ENCODE results near the gene ZNF528.

The ZNF528 gene

DNA sequence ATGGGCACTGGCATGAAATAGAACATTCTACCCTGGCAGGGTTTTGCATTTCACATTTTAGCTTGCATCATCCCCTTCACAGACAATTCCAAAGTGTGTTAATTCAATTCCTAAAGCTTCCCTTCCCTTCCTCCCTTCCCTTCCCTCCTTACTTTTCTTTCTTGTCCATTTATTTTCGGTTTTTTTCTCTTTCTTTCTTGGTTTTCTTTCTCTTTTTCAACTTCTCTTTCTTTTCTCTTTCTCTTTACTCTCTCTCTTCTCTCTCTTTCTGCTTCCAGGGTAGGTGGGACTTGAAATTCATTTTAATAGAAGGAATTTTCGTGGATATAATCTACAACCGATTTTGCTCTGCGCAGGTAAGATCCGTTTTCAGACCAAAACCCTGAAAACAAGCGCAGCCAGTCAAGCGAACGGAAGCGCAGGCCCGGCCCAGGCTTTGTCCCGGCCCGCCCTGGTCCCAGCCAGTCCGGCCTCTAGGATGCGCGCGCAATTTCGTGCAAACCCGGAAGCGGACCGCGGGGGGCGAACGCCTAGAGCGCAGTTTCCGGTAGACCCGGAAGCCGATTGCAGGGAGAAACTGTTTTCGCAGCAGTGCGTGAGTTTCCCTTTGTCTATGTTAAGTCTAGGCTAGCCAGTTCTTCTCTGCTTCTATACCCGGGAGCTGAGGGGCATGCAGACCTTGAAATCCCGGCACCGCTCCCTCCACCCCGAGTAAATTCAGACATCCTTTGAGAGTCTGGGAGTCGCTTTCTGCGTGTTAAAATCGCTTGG, at the start of gene ZNF528:
ZNF528 (plus strand) TSS at position 540 of the 771 bp plus-strand sequence. CDS start 4,165 bp downstream, outside the sequence.
- FAIRE-seq (peak; percentile 93), DNase-seq (ENCODE audit: insufficient read length, low spot score) (peak; percentile 84)

- no peak for DNase-seq (ENCODE audit: insufficient read length, low spot score)
- no peak for FAIRE-seq
Measured at GRCh38 chr19:52351512-52351911, 46.1 kb upstream of the ZNF528 start.

- DNase-seq (ENCODE audit: insufficient read length, low spot score) (no peak), FAIRE-seq (no peak)
Measured at GRCh38 chr19:52366414-52366824, 31.2 kb upstream of the ZNF528 start.

DNA sequence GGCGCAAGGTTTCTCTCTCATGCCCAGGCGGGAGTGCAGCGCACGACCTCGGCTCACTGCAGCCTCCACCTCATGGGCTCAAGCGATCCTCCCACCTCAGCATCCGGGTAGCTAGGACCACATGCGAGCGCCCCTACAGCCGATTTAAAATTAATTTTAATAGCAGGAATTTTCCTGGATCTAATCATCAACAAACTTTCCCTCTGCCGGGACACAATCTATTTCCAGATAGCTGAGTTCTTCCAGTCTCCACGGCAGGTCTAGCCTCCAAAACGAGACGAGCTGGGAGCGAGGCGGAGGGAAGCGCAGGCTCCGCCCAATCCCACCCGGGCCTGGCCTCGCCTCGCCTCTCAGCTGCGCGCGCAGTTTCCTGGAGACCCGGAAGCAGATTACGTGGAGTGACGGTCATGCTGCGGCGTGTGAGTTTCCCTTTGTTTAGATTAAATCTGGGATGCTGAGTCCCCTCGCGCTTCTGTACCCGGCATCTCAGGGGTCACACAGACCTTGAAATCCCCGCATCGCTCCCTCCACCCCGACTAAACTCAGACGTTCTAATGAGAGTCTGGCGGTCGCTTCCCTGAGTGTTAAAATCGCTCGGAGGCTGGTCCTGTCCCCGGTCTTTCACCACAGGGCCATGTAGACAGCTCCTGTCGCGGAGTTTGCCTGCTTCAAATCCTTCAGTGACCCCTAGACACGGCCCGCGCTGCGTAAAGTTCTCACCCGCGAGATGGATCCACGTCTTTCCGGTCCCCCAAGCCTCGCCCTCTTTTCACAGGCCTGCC, 27.9 kb upstream of the ZNF528 start, which contains the start of gene ZNF880:
ZNF880 (plus strand) TSS at position 365 of the 782 bp plus-strand sequence; CDS start at position 408, 43 bp downstream.
- DNase-seq (ENCODE audit: insufficient read length, low spot score) (peak; percentile 44), FAIRE-seq (peak; percentile 65)

DNA sequence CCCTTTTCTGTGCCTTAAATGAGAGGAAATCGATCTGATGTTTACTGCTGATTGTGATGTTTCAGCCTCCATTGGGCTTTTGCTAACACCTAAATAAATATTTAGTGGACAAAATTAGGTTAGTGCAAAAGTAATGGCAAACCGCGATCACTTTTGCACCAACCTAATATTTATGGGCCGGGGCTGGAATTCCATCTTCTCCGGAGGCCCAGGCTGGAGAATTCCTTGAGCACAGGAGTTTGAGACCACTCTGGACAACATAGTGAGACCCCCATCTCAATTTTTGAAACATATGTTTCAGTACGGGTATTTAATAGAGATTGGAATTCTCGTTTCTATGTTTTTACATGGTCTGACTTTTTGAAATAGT, 27.3 kb upstream of the ZNF528 start:
- no peak for DNase-seq (ENCODE audit: insufficient read length, low spot score)
- no peak for FAIRE-seq

- DNase-seq (ENCODE audit: insufficient read length, low spot score) (no peak), FAIRE-seq (no peak)
Measured at GRCh38 chr19:52391135-52391534, 6.5 kb upstream of the ZNF528 start.

GRCh38 chr19:52398081-52398441, 412 bp downstream of the ZNF528 start:
- FAIRE-seq (no peak), DNase-seq (ENCODE audit: insufficient read length, low spot score) (peak; percentile 3)

DNA sequence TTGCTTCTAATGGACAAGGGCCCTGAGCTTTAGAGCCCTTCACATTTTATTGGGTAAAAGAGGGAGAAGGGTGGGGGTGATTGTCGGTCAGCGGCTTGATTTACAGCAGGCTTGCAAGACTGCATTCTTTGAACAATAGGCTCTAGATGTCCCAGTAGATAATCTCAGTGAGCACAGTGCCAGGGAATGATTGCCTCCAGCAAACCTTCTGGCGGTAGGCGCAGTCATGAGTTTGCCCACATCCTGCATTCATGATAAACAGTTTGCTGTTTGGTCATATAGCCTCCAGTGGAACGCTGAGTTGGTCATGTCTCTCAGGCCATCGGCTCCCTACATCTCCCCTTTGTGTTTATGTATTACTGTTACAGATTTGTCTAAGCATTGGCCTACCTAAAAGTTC, 12.6 kb downstream of the ZNF528 start:
- DNase-seq (ENCODE audit: insufficient read length, low spot score) (no peak), FAIRE-seq (no peak)

DNA sequence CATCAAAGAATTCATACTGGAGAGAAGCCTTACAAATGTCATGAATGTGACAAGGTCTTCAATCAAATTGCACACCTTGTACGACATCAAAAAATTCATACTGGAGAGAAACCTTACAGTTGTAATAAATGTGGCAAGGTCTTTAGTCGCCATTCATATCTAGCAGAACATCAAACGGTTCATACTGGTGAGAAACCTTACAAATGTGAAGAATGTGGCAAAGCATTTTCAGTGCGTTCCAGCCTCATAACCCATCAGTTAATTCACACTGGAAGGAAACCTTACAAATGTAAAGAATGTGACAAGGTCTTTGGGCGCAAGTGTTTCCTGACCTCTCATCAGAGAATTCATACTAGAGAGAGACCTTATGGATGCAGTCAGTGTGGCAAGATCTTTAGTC, 18.1 kb downstream of the ZNF528 start:
- FAIRE-seq, result no peak
- DNase-seq (ENCODE audit: insufficient read length, low spot score), result no peak

DNA sequence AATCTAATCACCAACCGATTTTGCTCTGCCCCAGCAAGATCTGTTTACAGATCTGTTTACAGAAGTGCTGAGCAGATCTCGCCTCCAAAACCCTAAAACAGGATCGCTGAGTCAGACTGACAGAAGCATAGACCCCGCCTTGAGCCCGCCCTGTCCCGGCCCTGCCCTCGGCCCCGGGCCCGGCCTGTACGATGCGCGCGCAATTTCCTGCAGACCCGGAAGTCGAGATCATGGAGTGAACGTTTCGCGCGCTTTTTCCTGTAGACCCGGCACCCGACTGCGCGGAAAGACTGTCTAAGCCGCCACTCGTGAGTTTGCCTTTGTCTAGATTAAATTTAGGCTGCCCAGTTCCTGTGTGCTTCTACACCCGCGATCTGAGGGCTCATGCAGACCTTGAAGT, 31.3 kb downstream of the ZNF528 start, which contains the start of gene ZNF534:
ZNF534 (plus strand) TSS at position 212 of the 400 bp plus-strand sequence. CDS start 2,327 bp downstream, outside the sequence.
- DNase-seq (ENCODE audit: insufficient read length, low spot score) (no peak), FAIRE-seq (no peak)

- no peak for DNase-seq (ENCODE audit: insufficient read length, low spot score)
Measured at GRCh38 chr19:52442179-52442578, 44.5 kb downstream of the ZNF528 start.

GRCh38 chr19:52444506-52444905, 46.9 kb downstream of the ZNF528 start:
- FAIRE-seq (no peak), DNase-seq (ENCODE audit: insufficient read length, low spot score) (no peak)

More at GRCh38 chr19:52442179-52442578, 44.5 kb downstream of the ZNF528 start:
- no peak for FAIRE-seq

GRCh38 chr19:52451241-52451640, 53.6 kb downstream of the ZNF528 start:
- no peak for FAIRE-seq

DNA sequence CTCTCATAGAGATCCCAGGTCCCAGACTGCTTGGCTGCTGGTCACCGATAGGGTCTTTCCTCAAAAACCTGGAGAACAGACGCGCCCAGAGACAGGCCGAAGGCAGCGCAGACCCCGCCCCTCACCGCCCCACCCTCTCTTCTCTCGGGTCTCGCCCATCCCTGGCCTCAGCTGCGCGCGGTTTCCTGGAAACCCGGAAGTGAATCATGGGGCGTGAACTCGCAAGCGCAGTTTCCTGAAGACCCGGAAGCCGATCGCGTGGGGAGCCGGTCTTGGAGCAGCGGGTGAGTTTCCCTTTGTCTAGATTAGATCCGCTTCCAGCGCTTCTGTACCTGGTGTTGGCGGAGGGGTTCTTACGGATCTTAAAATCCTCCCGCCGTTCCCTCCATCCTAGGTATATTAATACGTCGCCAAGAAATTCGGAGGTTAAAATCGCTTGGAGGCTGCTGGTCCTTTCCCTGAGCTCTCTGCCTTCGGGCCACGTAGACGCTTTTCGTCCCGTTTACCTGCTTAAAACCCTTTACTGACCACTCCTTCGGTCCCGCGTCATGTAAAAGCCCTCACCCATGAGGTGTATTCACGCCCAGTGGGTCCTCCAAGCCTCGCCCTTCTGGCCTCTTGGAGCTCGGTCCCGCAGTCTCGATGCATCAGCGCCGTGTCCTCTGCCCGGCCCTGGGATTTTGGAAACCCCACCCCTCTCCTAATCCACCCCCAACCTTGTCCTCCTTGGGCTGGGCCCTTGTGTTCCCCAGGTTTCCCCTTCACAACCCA, 55.9 kb downstream of the ZNF528 start, which contains the start of gene ZNF578:
ZNF578 (plus strand) TSS at position 230 of the 771 bp plus-strand sequence. CDS start 48,293 bp downstream, outside the sequence.
- FAIRE-seq, result no peak
- DNase-seq (ENCODE audit: insufficient read length, low spot score), result peak; percentile 16

More at GRCh38 chr19:52451241-52451640, 53.6 kb downstream of the ZNF528 start:
- DNase-seq (ENCODE audit: insufficient read length, low spot score), result no peak

- no peak for FAIRE-seq
- DNase-seq (ENCODE audit: insufficient read length, low spot score), result no peak
Measured at GRCh38 chr19:52464798-52465470, 67.3 kb downstream of the ZNF528 start.
